ENCODE data around the gene C5orf63. TPM values are rescaled to one million over a fixed set of nuclear protein-coding genes. Genes with fewer than 3 reads are reported as not detected.

The C5orf63 gene
- total and polyA plus RNA-seq, 10 of the 15 experiments (the other 5 are each of a cell fraction or from before 2014, with no cell fraction given), result 8.7 to 54.3 (median 11.9) TPM

DNA sequence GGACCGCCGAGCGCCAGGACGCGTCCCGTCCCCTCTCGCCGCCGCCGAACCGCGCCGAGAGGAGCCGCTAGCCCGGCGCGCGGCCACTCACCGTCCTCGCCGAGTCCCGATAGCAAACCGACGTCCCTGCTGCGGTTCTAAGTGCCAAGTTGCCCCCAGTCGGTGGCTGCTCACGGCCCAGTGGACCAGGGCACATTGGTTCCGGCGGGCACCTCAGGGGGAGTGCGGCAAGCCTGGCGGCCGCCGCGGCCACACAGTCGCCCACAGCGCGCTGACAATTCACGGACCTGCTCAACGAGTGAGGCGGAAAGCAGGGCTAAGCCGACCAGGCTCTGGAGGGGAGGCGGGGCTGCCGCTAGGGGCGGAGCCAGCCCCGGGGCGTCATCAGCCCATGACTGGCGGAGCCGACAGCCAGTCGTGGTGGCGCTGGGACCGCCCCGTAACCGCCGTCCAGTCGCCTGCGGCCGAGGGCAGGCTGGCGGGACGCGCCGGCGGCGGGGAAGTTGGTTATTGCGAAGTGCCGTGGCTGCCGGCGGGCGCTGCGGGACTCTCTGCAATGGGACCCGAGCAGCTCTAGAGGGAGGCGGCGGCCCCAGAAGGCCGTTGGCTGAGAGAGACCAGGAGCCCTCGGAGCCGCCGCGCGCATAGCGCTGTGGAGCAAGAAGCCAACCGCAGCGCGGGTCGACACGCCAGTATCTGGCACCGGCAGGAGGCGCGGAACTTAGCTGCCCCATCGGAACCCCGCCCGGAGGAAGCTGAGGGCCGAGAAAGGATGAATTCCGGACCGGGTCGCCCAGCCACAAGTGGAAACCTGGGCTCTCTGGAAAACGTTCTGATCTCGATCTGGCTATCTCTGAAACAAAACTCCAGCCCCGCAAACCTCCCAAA, 42.8 kb downstream of the C5orf63 start, which contains the start of gene MARCHF3 (continued):
- TF ChIP-seq, protein P1, sequence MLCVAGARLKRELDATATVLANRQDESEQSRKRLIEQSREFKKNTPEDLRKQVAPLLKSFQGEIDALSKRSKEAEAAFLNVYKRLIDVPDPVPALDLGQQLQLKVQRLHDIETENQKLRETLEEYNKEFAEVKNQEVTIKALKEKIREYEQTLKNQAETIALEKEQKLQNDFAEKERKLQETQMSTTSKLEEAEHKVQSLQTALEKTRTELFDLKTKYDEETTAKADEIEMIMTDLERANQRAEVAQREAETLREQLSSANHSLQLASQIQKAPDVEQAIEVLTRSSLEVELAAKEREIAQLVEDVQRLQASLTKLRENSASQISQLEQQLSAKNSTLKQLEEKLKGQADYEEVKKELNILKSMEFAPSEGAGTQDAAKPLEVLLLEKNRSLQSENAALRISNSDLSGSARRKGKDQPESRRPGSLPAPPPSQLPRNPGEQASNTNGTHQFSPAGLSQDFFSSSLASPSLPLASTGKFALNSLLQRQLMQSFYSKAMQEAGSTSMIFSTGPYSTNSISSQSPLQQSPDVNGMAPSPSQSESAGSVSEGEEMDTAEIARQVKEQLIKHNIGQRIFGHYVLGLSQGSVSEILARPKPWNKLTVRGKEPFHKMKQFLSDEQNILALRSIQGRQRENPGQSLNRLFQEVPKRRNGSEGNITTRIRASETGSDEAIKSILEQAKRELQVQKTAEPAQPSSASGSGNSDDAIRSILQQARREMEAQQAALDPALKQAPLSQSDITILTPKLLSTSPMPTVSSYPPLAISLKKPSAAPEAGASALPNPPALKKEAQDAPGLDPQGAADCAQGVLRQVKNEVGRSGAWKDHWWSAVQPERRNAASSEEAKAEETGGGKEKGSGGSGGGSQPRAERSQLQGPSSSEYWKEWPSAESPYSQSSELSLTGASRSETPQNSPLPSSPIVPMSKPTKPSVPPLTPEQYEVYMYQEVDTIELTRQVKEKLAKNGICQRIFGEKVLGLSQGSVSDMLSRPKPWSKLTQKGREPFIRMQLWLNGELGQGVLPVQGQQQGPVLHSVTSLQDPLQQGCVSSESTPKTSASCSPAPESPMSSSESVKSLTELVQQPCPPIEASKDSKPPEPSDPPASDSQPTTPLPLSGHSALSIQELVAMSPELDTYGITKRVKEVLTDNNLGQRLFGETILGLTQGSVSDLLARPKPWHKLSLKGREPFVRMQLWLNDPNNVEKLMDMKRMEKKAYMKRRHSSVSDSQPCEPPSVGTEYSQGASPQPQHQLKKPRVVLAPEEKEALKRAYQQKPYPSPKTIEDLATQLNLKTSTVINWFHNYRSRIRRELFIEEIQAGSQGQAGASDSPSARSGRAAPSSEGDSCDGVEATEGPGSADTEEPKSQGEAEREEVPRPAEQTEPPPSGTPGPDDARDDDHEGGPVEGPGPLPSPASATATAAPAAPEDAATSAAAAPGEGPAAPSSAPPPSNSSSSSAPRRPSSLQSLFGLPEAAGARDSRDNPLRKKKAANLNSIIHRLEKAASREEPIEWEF (IDR thresholded peaks at IDR 0.05; ENCODE audit: insufficient replicate concordance, low read depth, low read length), result no peak
- TF ChIP-seq IKZF2 (IDR thresholded peaks at IDR 0.05) (peak; percentile 13 to 15; a peak in 3 of 4 replicates), NRF1 (conservative IDR thresholded peaks at IDR 0.05; ENCODE audit: low read depth, low read length) (no peak), MTA2 (IDR thresholded peaks at IDR 0.05; ENCODE audit: low read depth) (no peak), CBX5 (IDR thresholded peaks at IDR 0.05; ENCODE audit: low read depth) (no peak), STAT3 (IDR thresholded peaks at IDR 0.05; ENCODE audit: low read depth, low read length) (no peak), SUPT20H (IDR thresholded peaks at IDR 0.05; ENCODE audit: borderline replicate concordance, control insufficient read depth, low read depth, low read length) (no peak), HDAC6 (IDR thresholded peaks at IDR 0.05; ENCODE audit: unreplicated experiment) (no peak), ZNF24 (IDR thresholded peaks at IDR 0.05) (no peak), TCF7 (IDR thresholded peaks at IDR 0.05; ENCODE audit: borderline replicate concordance) (no peak), SMAD1 (IDR thresholded peaks at IDR 0.05; ENCODE audit: low read depth, partially characterized antibody) (no peak)
- TF ChIP-seq, protein P2, sequence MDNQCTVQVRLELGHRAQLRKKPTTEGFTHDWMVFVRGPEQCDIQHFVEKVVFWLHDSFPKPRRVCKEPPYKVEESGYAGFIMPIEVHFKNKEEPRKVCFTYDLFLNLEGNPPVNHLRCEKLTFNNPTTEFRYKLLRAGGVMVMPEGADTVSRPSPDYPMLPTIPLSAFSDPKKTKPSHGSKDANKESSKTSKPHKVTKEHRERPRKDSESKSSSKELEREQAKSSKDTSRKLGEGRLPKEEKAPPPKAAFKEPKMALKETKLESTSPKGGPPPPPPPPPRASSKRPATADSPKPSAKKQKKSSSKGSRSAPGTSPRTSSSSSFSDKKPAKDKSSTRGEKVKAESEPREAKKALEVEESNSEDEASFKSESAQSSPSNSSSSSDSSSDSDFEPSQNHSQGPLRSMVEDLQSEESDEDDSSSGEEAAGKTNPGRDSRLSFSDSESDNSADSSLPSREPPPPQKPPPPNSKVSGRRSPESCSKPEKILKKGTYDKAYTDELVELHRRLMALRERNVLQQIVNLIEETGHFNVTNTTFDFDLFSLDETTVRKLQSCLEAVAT (IDR thresholded peaks at IDR 0.05), result no peak; the same call in 1 of the 2 replicates
- TF ChIP-seq, protein P3, sequence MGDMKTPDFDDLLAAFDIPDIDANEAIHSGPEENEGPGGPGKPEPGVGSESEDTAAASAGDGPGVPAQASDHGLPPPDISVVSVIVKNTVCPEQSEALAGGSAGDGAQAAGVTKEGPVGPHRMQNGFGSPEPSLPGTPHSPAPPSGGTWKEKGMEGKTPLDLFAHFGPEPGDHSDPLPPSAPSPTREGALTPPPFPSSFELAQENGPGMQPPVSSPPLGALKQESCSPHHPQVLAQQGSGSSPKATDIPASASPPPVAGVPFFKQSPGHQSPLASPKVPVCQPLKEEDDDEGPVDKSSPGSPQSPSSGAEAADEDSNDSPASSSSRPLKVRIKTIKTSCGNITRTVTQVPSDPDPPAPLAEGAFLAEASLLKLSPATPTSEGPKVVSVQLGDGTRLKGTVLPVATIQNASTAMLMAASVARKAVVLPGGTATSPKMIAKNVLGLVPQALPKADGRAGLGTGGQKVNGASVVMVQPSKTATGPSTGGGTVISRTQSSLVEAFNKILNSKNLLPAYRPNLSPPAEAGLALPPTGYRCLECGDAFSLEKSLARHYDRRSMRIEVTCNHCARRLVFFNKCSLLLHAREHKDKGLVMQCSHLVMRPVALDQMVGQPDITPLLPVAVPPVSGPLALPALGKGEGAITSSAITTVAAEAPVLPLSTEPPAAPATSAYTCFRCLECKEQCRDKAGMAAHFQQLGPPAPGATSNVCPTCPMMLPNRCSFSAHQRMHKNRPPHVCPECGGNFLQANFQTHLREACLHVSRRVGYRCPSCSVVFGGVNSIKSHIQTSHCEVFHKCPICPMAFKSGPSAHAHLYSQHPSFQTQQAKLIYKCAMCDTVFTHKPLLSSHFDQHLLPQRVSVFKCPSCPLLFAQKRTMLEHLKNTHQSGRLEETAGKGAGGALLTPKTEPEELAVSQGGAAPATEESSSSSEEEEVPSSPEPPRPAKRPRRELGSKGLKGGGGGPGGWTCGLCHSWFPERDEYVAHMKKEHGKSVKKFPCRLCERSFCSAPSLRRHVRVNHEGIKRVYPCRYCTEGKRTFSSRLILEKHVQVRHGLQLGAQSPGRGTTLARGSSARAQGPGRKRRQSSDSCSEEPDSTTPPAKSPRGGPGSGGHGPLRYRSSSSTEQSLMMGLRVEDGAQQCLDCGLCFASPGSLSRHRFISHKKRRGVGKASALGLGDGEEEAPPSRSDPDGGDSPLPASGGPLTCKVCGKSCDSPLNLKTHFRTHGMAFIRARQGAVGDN (IDR thresholded peaks at IDR 0.05), result peak; percentile 38; the same call in 1 of the 2 replicates
- TF ChIP-seq, protein P4, sequence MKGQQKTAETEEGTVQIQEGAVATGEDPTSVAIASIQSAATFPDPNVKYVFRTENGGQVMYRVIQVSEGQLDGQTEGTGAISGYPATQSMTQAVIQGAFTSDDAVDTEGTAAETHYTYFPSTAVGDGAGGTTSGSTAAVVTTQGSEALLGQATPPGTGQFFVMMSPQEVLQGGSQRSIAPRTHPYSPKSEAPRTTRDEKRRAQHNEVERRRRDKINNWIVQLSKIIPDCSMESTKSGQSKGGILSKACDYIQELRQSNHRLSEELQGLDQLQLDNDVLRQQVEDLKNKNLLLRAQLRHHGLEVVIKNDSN (IDR thresholded peaks at IDR 0.05; ENCODE audit: borderline replicate concordance, extremely low read length, insufficient read depth, low read depth, low read length), result no peak
- TF ChIP-seq, protein P5, sequence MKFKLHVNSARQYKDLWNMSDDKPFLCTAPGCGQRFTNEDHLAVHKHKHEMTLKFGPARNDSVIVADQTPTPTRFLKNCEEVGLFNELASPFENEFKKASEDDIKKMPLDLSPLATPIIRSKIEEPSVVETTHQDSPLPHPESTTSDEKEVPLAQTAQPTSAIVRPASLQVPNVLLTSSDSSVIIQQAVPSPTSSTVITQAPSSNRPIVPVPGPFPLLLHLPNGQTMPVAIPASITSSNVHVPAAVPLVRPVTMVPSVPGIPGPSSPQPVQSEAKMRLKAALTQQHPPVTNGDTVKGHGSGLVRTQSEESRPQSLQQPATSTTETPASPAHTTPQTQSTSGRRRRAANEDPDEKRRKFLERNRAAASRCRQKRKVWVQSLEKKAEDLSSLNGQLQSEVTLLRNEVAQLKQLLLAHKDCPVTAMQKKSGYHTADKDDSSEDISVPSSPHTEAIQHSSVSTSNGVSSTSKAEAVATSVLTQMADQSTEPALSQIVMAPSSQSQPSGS (IDR thresholded peaks at IDR 0.05; ENCODE audit: low read length), result no peak

Data from GM12878 (cell line).